ENCODE data around the gene BNC2. TPM values are rescaled to one million over a fixed set of nuclear protein-coding genes. Genes with fewer than 3 reads are reported as not detected.

Gene BNC2
- total RNA-seq, 4 donors from 2014 or later: 3.9 to 45.4 (median 13.1) TPM

- H3K9me3 ChIP-seq: no peaks in the 10 kb centered on the region
- DNase-seq: no peak
- H3K27me3 ChIP-seq: no peaks in the 10 kb centered on the region
- no peak overlapping the region for H3K27ac ChIP-seq
- H3K4me3 ChIP-seq: no peak overlapping the region
- TF ChIP-seq CTCF (IDR thresholded peaks at IDR 0.05) (no peak), POLR2A (IDR thresholded peaks at IDR 0.05) (no peak)
- H3K36me3 ChIP-seq: no peaks in the 10 kb centered on the region
- no peaks in the 10 kb centered on the region for H3K4me1 ChIP-seq
Observed at GRCh38 chr9:16671591-16672137, 198.8 kb downstream of the BNC2 start.

GRCh38 chr9:16670791-16671190 is 199.7 kb downstream of the BNC2 start:
- TF ChIP-seq CTCF (IDR thresholded peaks at IDR 0.05) (no peak), POLR2A (IDR thresholded peaks at IDR 0.05) (no peak)
- no peaks in the 10 kb centered on the region for H3K4me1 ChIP-seq

GRCh38 chr9:16668734-16669295 is 201.7 kb downstream of the BNC2 start:
- Histone ChIP-seq H3K4me1 (no peaks in the 10 kb centered on the region), H3K27me3 (no peaks in the 10 kb centered on the region), H3K36me3 (no peaks in the 10 kb centered on the region), H3K27ac (no peak overlapping the region), H3K9me3 (no peaks in the 10 kb centered on the region), H3K4me3 (no peak overlapping the region)
- TF ChIP-seq POLR2A (IDR thresholded peaks at IDR 0.05): no peak
- no peak for TF ChIP-seq CTCF (IDR thresholded peaks at IDR 0.05)
- DNase-seq: no peak

More at GRCh38 chr9:16670791-16671190, 199.7 kb downstream of the BNC2 start:
- H3K9me3 ChIP-seq: no peaks in the 10 kb centered on the region
- H3K36me3 ChIP-seq: no peaks in the 10 kb centered on the region
- DNase-seq: no peak
- no peak overlapping the region for H3K27ac ChIP-seq
- H3K27me3 ChIP-seq: no peaks in the 10 kb centered on the region
- H3K4me3 ChIP-seq: no peak overlapping the region

- no peaks in the 10 kb centered on the region for H3K36me3 ChIP-seq
- no peak overlapping the region for H3K27ac ChIP-seq
- TF ChIP-seq CTCF (IDR thresholded peaks at IDR 0.05) (no peak), POLR2A (IDR thresholded peaks at IDR 0.05) (no peak)
- no peaks in the 10 kb centered on the region for H3K27me3 ChIP-seq
- no peak overlapping the region for H3K4me3 ChIP-seq
- no peak for DNase-seq
- no peaks in the 10 kb centered on the region for H3K9me3 ChIP-seq
- H3K4me1 ChIP-seq: no peaks in the 10 kb centered on the region
Observed at GRCh38 chr9:16664211-16664610, 206.3 kb downstream of the BNC2 start.

- no peak for DNase-seq
Observed at GRCh38 chr9:16661816-16662215, 208.7 kb downstream of the BNC2 start.

More at GRCh38 chr9:16661816-16662215, 208.7 kb downstream of the BNC2 start:
- Histone ChIP-seq H3K9me3 (no peaks in the 10 kb centered on the region), H3K27me3 (no peaks in the 10 kb centered on the region), H3K4me3 (no peak overlapping the region), H3K36me3 (no peaks in the 10 kb centered on the region), H3K27ac (no peak overlapping the region), H3K4me1 (no peaks in the 10 kb centered on the region)
- TF ChIP-seq POLR2A (IDR thresholded peaks at IDR 0.05) (no peak), CTCF (IDR thresholded peaks at IDR 0.05) (no peak)

All from Peyer's patch (tissue), 4 donors.